ENCODE measurements around the gene PTRH1. TPM values are rescaled to one million over a fixed set of nuclear protein-coding genes. Genes with fewer than 3 reads are reported as not detected.

The PTRH1 gene
- total RNA-seq, 1 donor: 17.2 TPM

GRCh38 chr9:127698386-127698785 lies 17.1 kb downstream of the PTRH1 start:
- DNase-seq (ENCODE audit: low read depth): no peak
- no peak overlapping the region for H3K4me3 ChIP-seq (ENCODE audit: low read depth, low read length)
- no peak for TF ChIP-seq CTCF (IDR thresholded peaks at IDR 0.05; ENCODE audit: insufficient read depth, low read length)

GRCh38 chr9:127697575-127697974 lies 17.9 kb downstream of the PTRH1 start:
- no peak overlapping the region for H3K4me3 ChIP-seq (ENCODE audit: low read depth, low read length)
- no peak for DNase-seq (ENCODE audit: low read depth)
- TF ChIP-seq CTCF (IDR thresholded peaks at IDR 0.05; ENCODE audit: insufficient read depth, low read length): no peak

- peak; percentile 7 for DNase-seq (ENCODE audit: low read depth)
- no peak overlapping the region for H3K4me3 ChIP-seq (ENCODE audit: low read depth, low read length)
- no peak for TF ChIP-seq CTCF (IDR thresholded peaks at IDR 0.05; ENCODE audit: insufficient read depth, low read length)
These were observed 20.4 kb downstream of the PTRH1 start for GRCh38 chr9:127694890-127695720.

GRCh38 chr9:127693697-127694096 lies 21.8 kb downstream of the PTRH1 start:
- no peak for TF ChIP-seq CTCF (IDR thresholded peaks at IDR 0.05; ENCODE audit: insufficient read depth, low read length)
- DNase-seq (ENCODE audit: low read depth): no peak
- no peak overlapping the region for H3K4me3 ChIP-seq (ENCODE audit: low read depth, low read length)

GRCh38 chr9:127693143-127693542 lies 22.3 kb downstream of the PTRH1 start:
- DNase-seq (ENCODE audit: low read depth): no peak
- no peak overlapping the region for H3K4me3 ChIP-seq (ENCODE audit: low read depth, low read length)
- no peak for TF ChIP-seq CTCF (IDR thresholded peaks at IDR 0.05; ENCODE audit: insufficient read depth, low read length)

GRCh38 chr9:127692071-127692470 lies 23.4 kb downstream of the PTRH1 start:
- TF ChIP-seq CTCF (IDR thresholded peaks at IDR 0.05; ENCODE audit: insufficient read depth, low read length): no peak
- no peak for DNase-seq (ENCODE audit: low read depth)
- H3K4me3 ChIP-seq (ENCODE audit: low read depth, low read length): no peak overlapping the region

GRCh38 chr9:127690735-127691134 lies 24.7 kb downstream of the PTRH1 start:
- no peak for DNase-seq (ENCODE audit: low read depth)
- no peak overlapping the region for H3K4me3 ChIP-seq (ENCODE audit: low read depth, low read length)
- TF ChIP-seq CTCF (IDR thresholded peaks at IDR 0.05; ENCODE audit: insufficient read depth, low read length): no peak
